Loucy (cell line): ENCODE results near the gene TBCD.

Source experiments
- H2AFZ ChIP-seq: fragments of 200-600 bp; sonication (generic); 2 replicates; pipeline ENCODE4 v1.6.0; 2016; ENCODE audit warnings: antibody characterized with exemption, mild to moderate bottlenecking, low read length, moderate library complexity
- H3F3A ChIP-seq: fragments of 200-600 bp; 2 replicates; pipeline ENCODE4 v1.6.0; 2016; ENCODE audit warnings: antibody characterized with exemption, low read depth, mild to moderate bottlenecking
- H3K27me3 ChIP-seq: fragments of 200-600 bp; sonication (generic); 2 replicates; pipeline ENCODE4 v1.6.1; 2014; ENCODE audit warnings: low read length, mild to moderate bottlenecking; ENCODE audit not compliant: insufficient read depth, poor library complexity, severe bottlenecking
- H3K36me3 ChIP-seq: fragments of 200-600 bp; sonication (generic); 2 replicates; pipeline ENCODE4 v1.6.1; 2016; ENCODE audit warnings: low read length; ENCODE audit not compliant: insufficient read depth
- H3K4me1 ChIP-seq: fragments of 200-600 bp; sonication (generic); 2 replicates; pipeline ENCODE4 v1.5.1; 2014; ENCODE audit warnings: low read length, mild to moderate bottlenecking; ENCODE audit not compliant: insufficient read depth, poor library complexity, severe bottlenecking
- H3K4me2 ChIP-seq: fragments of 200-600 bp; sonication (generic); 2 replicates; pipeline ENCODE4 v1.6.0; 2014; ENCODE audit warnings: antibody characterized with exemption, low read length, low read depth, mild to moderate bottlenecking; ENCODE audit not compliant: poor library complexity, severe bottlenecking
- H3K4me3 ChIP-seq: fragments of 200-600 bp; sonication (generic); 2 replicates; pipeline ENCODE4 v1.5.1; 2014; ENCODE audit warnings: low read length, mild to moderate bottlenecking, mixed read lengths; ENCODE audit not compliant: poor library complexity, severe bottlenecking
- H3K79me2 ChIP-seq: fragments of 200-600 bp; sonication (generic); 2 replicates; pipeline ENCODE4 v1.6.1; 2014; ENCODE audit warnings: low read length; ENCODE audit not compliant: insufficient read depth
- H3K9ac ChIP-seq: fragments of 200-600 bp; sonication (generic); 2 replicates; pipeline ENCODE4 v1.6.0; 2014; ENCODE audit warnings: mild to moderate bottlenecking, low read depth, low read length, moderate library complexity; ENCODE audit not compliant: poor library complexity, severe bottlenecking
- H3K9me2 ChIP-seq: fragments of 200-600 bp; sonication (generic); replicated peaks from 2 replicates; pipeline ENCODE4 v1.6.1; 2016; ENCODE audit warnings: low read depth, low read length, mixed read lengths
- H3K9me3 ChIP-seq: fragments of 200-600 bp; sonication (generic); 2 replicates; pipeline ENCODE4 v1.6.1; 2014; ENCODE audit warnings: mild to moderate bottlenecking, antibody characterized with exemption, low read length, low read depth; ENCODE audit not compliant: insufficient read depth
- H4K20me1 ChIP-seq: fragments of 200-600 bp; sonication (generic); 2 replicates; pipeline ENCODE4 v1.6.0; 2014; ENCODE audit warnings: antibody characterized with exemption, low read length, mild to moderate bottlenecking; ENCODE audit not compliant: insufficient read depth, poor library complexity, severe bottlenecking
- EZH2phosphoT487 ChIP-seq: fragments of 200-600 bp; IDR thresholded peaks from 2 replicates; pipeline ENCODE4 v1.6.1; 2018; ENCODE audit warnings: antibody characterized with exemption, mild to moderate bottlenecking, moderate library complexity, borderline replicate concordance
- TF ChIP-seq, protein P1 (sequence below): fragments of 200-600 bp; sonication (generic); conservative IDR thresholded peaks from 2 replicates; pipeline ENCODE4 v1.5.1; 2014; ENCODE audit warnings: mild to moderate bottlenecking, antibody characterized with exemption, low read length

TBCD gene

DNA sequence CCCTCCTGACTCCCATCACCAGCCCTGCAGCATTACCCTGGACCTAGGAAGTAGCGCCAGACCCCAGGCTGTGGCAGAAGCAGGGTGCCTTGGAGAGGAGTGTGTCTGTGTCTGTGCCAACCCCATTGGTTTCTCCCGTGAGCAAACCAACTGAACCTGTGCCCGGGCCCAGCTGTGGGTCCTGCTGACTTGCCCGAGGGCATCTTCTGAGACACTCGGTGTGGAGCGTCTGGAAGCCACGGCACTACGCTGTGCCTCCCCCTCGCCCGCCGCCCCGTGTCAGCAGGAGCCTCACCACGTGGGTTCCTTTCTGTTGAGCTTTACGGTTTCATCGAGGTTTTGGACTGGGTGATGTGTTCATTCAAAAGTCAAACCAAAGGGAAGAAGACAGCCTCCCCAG is 60.2 kb downstream of the TBCD start:
- no peaks in the 10 kb centered on the region for H4K20me1 ChIP-seq
- H3K9me3 ChIP-seq: no peaks in the 10 kb centered on the region
- no peaks in the 10 kb centered on the region for H3F3A ChIP-seq
- no peak overlapping the region for H3K4me2 ChIP-seq
- no peak overlapping the region for H3K9ac ChIP-seq
- H2AFZ ChIP-seq: no peak overlapping the region
- H3K79me2 ChIP-seq: no peaks in the 10 kb centered on the region
- H3K36me3 ChIP-seq: peaks cover 75% of the 10 kb centered on the region; the same call in 1 of the 2 replicates
- no peaks in the 10 kb centered on the region for H3K27me3 ChIP-seq
- no peak overlapping the region for H3K4me3 ChIP-seq
- no peaks in the 10 kb centered on the region for H3K9me2 ChIP-seq
- H3K4me1 ChIP-seq: peaks cover 14% of the 10 kb centered on the region
- TF ChIP-seq, protein P1, sequence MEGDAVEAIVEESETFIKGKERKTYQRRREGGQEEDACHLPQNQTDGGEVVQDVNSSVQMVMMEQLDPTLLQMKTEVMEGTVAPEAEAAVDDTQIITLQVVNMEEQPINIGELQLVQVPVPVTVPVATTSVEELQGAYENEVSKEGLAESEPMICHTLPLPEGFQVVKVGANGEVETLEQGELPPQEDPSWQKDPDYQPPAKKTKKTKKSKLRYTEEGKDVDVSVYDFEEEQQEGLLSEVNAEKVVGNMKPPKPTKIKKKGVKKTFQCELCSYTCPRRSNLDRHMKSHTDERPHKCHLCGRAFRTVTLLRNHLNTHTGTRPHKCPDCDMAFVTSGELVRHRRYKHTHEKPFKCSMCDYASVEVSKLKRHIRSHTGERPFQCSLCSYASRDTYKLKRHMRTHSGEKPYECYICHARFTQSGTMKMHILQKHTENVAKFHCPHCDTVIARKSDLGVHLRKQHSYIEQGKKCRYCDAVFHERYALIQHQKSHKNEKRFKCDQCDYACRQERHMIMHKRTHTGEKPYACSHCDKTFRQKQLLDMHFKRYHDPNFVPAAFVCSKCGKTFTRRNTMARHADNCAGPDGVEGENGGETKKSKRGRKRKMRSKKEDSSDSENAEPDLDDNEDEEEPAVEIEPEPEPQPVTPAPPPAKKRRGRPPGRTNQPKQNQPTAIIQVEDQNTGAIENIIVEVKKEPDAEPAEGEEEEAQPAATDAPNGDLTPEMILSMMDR: no peak
- TF ChIP-seq EZH2phosphoT487: no peak

DNA sequence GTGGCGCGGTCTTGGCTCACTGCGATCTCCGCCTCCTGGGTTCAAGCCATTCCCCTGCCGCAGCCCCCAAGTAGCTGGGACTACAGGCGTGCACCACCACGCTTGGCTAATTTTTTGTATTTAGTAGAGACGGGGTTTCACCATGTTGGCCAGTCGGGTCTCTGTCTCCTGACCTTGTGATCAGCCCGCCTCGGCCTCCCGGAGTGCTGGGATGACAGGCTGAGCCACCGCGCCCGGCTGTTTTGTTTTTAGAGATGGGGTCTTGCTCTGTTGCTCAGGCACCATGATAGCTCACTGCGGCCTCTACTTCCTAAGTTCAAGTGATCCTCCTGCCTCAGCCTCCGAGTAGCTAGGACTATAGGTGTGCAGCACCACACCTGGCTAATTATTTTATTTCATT is 60.7 kb downstream of the TBCD start:
- Histone ChIP-seq H3K4me1 (peaks cover 14% of the 10 kb centered on the region), H3F3A (no peaks in the 10 kb centered on the region), H3K4me2 (no peak overlapping the region), H3K36me3 (peaks cover 75% of the 10 kb centered on the region; the same call in 1 of the 2 replicates), H3K27me3 (no peaks in the 10 kb centered on the region), H3K9ac (no peak overlapping the region), H3K9me2 (no peaks in the 10 kb centered on the region), H3K9me3 (no peaks in the 10 kb centered on the region), H4K20me1 (no peaks in the 10 kb centered on the region), H3K4me3 (no peak overlapping the region), H2AFZ (no peak overlapping the region), H3K79me2 (no peaks in the 10 kb centered on the region)
- TF ChIP-seq EZH2phosphoT487: no peak
- TF ChIP-seq, protein P1: no peak

DNA sequence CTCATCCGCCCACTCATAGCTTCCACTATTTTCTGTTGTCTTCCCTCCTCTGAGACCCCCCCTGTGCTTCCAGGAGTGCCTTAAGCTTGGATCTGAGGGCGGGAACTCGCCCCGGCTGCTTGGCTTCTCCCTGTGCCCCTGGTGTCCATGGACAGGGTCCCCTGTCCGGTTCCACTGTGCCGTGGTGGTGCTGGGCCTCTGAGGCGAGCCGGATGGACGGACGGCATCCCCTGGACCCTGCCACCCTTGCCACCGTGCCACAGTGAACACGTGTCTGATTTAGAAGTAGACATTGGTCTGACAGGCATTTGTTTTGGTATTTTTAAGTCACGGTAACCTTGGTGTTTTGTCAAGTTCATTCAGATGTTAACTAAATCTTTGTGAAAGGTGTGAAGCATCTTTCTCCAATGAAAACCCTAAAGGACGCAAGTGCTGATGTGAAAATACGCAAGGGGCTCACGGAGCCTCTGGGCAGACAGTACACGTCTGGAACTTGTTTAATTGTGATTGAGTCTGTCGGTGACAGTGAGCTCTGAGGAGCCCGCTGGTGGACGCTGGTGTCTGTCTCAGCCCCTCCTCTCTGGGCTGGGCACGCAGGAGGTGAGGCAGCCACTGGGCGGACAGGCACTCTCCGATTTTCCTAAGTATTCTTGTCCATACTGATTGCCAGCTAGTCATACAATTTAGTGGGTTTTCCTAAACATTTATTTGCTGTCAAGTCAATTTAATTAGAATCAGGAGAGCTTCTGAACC is 61.6 kb downstream of the TBCD start:
- Histone ChIP-seq H3K27me3 (no peaks in the 10 kb centered on the region), H3K4me3 (no peak overlapping the region), H3K36me3 (peaks cover 78% of the 10 kb centered on the region; the same call in 1 of the 2 replicates), H3F3A (no peaks in the 10 kb centered on the region), H3K4me1 (peaks cover 14% of the 10 kb centered on the region), H3K9me2 (no peaks in the 10 kb centered on the region), H2AFZ (no peak overlapping the region), H3K9me3 (no peaks in the 10 kb centered on the region), H3K9ac (no peak overlapping the region), H3K4me2 (no peak overlapping the region), H3K79me2 (no peaks in the 10 kb centered on the region), H4K20me1 (no peaks in the 10 kb centered on the region)
- no peak for TF ChIP-seq EZH2phosphoT487
- TF ChIP-seq, protein P1: no peak
